GM18868 (cell line): Measurements from ENCODE around the gene SKA1.
"Not testable (repeated sequence)": the region's sequence is repeated elsewhere in the genome, so short reads cannot be mapped to it uniquely, and the experiment has no call there.

Experiments
- ATAC-seq: cut with Tn5 transposase; IDR thresholded peaks from one replicate; pipeline ENCODE4 v1.9.1; 2021; ENCODE audit warnings: mild to moderate bottlenecking, moderate library complexity; ENCODE audit not compliant: unreplicated experiment

The SKA1 gene

DNA sequence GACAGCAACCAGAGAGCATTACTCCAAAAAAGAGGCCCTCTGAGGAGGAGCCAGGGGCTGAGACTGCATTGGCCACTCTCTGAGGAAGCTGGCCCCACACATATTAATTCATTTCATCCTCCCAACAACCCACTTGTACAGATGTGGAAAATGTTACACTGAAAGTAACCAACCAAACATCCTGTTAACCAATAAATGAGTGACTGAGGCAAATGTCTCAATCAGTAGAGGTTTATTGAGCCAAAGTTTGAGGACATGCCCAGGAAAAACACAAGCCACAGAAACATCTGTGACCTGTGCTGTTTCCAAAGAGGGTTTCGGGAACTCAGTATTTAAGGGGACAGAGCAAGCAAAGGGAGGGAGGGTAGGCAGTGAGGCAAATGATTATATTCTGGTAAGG, 53.0 kb downstream of the SKA1 start:
- no peak for ATAC-seq

DNA sequence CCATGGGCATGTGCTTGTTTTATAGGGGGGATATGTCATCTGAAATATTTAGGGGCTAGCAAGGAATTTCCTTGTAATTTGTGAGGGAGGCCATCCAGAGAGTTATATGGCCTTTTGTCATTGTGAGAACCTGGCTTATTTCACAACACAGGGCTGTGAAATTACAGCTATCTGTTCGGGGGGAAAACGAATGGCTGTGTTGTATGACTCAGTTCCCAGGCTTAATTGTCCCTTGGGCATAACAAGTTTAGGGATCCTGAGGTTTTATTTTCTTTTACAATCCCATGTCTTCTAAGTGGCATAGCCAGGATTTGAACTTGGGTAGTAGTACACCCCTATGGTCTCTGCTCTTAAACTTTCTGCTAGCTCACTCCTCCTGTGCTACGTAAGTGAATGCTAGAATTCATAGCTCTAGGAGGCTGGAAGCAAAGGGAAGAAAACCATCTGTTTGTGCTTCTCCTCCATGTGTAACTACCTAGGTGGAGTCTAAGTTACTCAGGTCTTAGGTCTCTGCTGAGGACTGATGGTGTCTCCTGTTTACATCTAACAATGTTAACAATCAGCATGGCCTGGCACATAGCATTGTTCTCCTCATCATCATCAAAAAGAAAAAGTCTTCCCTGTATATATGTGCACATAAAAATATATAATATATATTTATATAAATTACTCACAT, 53.8 kb downstream of the SKA1 start:
- ATAC-seq: no peak

GRCh38 chr18:50429207-50429948, 54.5 kb downstream of the SKA1 start:
- no peak for ATAC-seq

GRCh38 chr18:50432915-50433314, 58.1 kb downstream of the SKA1 start:
- ATAC-seq: no peak

DNA sequence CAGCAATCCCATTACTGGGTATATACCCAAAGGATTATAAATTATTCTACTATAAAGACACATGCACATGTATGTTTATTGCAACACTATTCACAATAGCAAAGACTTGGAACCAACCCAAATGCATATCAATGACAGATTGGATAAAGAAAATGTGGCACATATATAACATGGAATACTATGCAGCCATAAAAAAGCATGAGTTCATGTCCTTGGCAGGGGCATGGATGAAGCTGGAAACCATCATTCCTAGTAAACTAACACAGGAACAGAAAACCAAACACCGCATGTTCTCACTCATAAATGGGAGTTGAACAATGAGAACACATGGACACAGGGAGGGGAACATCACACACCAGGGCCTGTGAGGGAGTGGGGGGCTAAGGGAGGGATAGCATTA, 61.9 kb downstream of the SKA1 start:
- not testable (repeated sequence) for ATAC-seq

DNA sequence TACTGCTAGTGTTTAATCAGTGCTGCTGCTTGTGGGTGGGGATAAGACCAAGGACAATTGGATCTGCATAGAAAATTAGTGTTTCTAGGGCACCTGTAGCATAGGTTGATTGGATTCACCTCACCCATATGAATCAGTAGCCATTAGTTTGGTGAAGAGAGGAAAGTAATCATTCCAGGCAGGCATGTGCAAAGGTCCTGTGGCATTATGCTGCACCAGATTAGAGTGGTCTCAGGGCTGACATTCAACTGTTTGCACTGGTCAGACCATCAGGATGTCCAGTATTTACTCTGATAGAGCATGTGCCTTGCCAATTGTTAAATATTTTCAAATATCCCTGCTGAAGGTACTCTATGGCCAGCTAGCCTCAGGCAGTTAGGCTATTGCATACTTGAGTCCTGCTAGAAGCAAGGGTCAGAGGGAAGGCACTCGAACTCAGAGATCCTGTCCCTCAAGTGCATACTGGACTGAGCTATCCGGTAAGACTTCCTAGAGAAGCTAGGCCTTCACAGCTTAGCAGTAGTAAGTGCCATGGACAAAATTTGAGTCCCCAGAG, 64.7 kb downstream of the SKA1 start:
- ATAC-seq: no peak

DNA sequence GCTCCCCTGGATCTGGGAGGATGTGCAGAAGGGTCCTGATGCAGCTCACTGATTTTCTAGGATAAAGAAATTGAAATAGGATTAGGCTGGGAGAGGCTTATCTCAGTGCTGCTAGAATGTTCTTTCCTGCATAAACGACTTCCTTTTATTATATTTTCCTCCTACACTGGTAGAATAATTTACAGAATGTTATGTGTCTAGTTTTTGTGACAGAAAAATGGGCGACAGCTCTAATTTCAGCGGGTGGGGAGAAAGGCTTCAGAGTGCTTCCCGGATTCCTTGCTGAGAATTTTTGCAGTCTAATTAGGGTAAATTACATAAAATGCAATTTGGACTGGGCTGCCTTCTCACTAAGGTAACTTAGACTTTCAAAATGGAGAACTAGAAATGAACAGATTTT, 66.2 kb downstream of the SKA1 start:
- ATAC-seq: no peak

GRCh38 chr18:50441501-50441900, 66.7 kb downstream of the SKA1 start:
- no peak for ATAC-seq
